Effector CD8-positive, alpha-beta T cell (primary cell): ENCODE data around the gene UTS2.

ENCODE experiments used
- DNase-seq: peaks from one replicate; lab custom pipeline; 2025; lab: John Stamatoyannopoulos, UW

The UTS2 gene

DNA sequence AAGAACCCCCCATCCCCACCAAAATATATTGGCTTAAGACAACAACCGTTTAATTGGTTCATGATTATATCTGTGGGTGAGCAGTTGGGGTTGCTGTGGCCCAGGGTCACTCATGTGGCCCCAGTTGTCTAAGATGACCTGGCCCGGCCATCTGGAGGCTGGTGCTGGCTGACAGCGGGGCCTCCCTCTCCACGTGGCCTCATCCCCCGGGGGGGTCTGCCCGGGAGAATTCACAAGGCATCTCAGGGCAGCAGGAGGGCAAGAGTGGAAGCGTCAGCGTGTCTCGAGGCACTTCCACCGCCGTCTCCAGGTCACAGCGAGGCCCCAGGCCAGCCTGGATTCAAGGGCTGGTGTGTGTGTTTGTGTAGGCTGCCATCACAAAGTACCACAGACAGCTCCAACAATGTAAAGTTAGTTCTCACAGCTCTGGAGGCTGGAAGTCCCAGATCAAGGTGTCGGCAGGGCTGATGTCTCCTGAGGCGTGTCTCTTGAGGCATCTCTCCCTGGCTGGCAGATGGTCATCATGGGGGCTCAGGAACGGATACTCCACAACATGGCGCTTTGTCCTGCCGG is 11.0 kb upstream of the UTS2 start:
- no peak for DNase-seq

DNA sequence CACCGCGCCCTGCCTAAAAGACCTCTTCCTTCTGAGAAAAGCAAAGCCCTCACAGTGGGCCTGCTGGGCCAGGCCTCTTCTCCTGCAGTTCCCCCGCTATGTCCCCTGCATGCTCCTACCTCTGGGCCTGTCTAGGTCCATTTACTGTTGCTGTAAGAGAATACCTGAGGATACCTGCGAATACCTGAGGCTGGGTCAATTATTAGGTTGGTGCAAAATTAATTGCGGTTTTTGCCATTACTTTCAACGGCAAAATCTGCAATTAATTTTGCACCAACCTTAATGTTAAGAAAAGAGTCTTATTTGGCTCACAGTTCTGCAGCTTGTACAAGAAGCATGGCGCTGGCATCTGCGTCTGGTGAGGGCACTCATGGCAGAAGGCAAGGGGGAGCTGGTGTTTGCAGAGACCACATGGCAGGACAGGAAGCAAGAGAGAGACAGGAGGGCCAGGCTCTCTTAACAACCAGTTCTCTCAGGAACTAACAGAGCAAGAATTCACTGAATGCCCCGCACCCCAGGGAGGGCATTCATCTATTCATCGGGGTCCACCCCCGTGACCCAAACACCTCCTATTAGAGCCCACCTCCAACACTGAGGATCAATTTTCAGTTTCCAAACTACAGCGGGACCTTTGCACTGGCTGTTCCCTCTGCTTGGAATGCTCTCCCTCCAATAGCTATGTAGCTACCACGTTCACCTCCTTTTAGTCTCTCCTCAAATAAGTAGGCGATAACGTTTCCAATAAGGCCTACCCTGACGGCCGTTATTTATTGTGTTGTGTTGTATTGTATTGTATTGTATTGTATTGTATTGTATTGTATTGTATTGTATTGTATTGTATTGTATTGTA is 9.6 kb upstream of the UTS2 start:
- DNase-seq: no peak

DNA sequence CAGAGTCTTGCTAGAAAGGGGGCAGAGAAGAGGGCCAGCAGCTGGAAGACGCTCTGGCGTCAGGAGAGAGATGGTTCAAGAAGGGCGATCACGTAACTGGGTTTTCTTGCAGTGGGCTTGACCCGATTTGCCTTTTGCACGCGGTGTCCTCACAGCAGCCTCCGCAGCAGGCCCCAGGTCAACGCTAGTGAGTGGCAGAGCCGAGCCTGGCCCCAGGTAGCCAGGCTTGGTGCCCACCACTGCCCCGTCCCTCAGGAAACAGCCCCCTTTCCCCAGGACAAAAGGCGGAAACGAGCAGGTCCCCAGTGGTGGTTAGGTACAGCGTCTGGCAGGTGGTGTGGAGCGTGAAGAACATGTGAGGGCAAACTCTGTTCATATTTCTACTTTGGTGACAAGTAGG is 8.6 kb upstream of the UTS2 start:
- DNase-seq: no peak

DNA sequence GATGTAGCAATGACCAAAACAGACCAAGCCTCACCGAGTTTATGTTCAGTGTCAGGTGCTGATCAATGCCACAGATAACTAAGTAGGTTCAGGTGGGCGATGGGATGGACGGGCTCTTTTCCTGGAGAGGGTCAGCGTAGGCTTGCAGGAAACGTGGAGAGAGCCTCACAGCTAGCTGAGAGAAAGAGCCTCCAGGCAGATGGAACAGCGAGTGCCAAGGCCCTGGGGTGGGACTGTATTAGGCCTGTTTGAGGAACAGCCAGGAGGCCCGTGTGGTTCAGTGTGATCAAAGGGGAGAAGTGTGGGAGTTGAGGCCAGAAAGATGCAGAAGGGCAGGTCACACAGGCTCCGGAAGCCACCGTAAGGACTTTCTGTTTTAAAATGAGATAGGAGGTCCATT is 7.3 kb upstream of the UTS2 start:
- DNase-seq: no peak

DNA sequence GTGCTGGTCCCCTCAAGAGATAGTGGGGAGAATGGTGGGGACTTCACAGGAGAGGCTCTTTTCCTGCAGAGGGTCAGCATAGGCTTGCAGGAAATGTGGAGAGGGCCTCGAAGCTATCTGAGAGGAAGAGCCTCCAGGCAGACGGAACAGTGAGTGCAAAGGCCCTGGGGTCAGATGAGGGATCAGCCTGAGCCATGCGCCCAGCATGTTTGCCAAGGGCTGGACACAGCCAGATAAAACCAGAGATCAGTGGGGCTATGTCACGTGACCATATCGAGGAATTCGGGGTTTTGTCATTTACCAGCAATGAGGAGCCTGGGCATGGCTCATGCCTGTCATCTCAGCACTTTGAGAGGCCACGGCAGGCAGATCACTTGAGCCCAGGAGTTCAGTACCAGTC is 6.5 kb upstream of the UTS2 start:
- no peak for DNase-seq

DNA sequence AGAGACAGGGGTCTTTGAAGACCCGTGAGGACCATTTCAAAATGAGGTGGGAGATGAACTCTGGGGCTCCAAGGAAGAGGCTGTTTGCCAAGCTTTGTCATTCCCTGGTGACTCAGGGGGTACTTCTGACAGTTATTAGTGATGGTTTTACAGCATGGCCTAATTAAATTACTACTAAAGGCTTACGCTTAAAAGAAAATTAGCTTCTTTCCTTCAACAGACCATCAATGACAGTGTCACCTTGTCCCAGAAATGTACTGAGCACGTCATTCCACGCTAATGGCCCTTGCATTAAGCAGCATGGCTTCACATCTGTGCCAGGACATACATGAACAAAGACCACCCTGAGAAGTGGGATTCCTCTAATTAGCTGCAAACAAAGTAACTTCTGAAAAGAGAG is 5.1 kb upstream of the UTS2 start:
- DNase-seq: no peak

DNA sequence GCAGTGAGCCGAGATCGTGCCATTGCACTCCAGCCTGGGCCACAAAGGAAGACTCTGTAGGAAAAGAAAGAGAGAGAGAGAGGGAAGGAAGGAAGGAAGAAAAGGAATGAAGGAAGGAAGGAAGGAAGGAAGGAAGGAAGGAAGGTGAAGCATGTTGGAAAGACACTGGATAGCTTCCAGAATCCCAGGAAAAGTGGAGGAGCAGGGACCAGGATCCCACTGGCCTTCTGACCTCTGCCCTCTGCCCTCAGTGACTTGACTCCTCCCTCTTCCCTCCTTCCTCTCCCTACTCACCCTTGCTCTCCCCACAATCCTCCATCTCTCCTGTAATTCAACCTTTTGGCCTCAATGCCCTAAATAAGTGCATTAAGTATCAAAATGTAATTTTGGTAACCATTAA is 4.1 kb upstream of the UTS2 start:
- no peak for DNase-seq

DNA sequence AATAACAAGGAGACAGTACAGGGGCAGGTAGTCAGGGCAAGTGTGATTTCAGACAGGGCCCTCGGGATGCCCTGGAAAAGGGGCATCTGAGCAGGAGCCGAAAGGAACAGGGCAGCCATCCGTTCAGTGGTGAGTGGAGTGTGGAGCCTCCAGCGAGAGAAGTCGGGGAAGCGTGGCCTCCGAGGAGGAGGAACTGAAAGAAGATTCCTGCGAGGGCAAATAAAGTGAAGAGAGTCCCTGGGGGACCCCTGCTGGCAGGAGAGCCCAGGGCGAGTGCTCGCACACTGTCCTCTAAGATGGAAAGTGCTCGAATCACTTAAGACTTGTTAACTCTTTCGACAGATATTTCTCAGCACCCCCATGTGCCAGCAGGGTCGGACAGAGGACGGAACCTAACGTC is 3.5 kb upstream of the UTS2 start:
- no peak for DNase-seq

DNA sequence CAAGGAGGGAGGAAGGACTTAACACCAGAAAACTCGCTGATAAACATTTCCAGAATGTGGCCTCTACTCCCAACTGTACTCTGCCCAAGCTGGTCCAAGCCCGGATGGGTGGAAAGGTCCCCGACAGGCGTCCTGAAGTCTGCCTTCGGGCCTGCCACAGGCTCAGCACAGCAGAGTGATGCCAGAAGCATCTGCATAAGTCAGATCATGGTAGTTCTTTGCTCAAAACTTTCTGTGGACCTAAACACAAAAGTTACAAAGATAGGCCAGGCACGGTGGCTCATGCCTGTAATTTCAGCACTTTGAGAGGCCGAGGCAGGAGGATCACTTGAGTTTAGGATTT is 790 bp upstream of the UTS2 start:
- no peak for DNase-seq

DNA sequence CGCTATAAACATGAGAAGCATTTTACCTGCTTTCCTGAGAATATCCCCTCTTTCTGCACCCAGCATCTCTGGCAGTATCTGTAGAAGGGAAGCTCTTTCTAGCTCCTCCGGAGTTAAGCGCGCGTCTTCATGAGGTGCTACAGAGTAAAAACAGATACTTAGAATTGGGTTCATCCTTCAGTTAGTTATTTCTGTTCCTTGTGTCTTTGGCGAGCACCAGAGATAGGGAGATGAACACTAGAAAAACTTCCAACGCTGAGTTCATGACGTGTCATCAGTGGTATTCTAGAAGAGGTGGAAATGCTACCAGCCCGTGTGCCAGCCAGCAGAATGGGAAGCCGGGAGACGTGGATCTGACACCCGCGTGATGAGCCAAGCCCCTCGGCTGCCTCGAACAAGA is 2.1 kb downstream of the UTS2 start:
- DNase-seq: no peak

DNA sequence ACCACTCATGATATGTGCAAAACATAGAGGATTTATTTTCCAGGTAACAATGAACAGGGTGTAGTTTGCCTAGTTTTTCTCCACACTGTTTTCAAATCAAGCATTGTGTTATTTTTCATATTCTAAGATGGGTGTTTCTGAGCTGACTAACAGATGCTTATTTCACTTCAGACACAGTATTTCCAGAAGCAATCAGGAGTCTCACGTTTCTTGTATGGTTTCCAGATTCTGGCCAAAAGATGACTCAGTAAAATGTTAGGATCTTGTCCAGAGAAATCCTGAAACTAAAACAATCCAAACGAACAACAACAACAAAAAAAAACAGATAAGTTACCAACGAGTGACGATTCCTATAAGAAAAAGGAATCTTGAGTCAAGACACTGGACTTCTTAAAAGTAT is 5.3 kb downstream of the UTS2 start:
- no peak for DNase-seq

DNA sequence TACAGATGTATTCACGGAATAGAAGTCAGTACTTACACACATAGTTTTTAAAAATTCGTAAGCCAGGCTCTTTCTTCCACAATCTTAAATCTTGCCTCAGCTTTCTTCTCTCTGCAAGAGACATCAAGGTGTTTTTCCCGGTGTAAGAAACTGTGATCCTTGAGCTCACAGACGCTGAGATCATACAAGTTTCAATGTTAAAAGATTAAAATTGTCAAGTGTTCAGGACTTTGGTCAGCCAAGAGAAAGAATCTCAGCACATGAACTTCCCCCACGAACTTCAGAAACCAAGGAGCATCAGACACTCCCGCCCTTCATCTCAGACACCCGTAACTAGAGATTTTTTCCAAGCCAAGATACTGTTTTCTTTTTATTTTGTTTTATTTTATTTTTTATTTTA is 6.2 kb downstream of the UTS2 start:
- no peak for DNase-seq

DNA sequence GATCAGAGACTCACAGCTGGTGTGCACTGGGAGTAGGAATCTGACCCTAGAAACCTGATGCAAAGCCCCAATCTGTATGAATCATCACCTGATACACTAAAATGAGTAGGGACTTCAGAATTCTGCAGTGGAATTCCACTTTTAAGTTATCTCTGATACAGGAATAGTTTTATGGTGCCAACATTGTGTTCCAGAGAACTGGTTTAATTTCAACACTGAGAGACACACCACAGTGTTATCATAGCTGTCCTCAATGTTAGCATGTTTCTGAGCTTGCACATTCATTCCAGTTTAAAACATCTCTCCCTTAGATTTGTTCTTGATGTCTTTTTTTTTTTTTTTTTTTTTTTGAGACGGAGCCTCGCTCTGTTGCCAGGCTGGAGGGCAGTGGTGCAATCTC is 7.1 kb downstream of the UTS2 start:
- no peak for DNase-seq

DNA sequence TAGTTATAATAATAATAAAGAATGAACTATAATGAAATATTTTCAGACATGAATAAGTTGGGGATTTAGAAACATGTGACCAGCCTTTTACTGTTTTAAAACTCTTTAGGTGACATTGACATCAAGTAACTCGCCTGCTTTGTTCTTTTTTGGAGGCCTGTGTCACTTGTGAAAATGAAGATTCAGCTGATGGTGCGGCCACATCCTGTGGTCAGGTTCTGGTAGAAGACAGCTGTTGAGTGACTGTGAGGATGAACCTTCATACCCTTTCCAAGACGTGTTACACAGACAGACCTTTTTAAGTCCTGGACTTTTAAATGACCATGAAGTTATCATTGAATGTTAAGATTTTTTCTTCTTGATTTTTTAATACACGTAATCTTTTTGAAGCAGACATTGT is 10.3 kb downstream of the UTS2 start:
- no peak for DNase-seq

DNA sequence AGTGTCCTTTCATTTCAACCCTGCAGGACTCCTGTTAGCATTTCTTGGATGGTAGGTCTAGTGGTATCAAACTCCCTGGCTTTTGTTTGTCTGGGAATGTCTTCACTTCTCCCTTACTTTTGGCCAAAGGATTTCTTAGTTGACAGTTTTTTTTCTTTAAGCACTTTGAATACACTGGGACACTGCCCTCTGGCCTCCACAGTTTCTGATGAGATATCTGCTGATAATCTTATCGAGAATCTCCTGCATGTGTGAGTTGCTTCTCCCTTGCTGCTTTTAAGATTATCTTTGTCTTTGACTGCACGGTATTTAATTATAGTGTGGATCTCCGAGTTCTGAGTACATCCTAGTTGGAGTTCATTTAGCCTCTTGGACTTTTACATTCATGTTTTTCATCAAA is 13.3 kb downstream of the UTS2 start:
- DNase-seq: no peak

DNA sequence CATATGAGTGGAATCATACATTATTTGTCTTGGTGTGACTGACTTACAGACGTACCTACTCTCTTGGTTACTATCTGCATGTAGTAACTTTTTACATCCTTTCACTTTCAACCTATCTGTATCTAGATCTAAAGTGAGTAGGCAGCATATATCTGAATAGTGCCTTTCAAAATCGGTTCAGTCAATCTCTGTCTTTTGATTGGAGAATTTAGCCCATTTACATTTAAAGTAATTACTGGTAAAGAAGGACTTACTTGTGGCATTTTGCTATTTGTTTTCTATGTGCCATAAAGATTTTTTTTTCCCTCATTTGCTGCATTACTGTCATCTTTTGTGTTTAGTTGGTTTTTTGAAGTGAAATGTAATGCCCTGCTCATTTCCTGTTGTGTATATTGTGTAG is 14.2 kb downstream of the UTS2 start:
- DNase-seq: no peak

DNA sequence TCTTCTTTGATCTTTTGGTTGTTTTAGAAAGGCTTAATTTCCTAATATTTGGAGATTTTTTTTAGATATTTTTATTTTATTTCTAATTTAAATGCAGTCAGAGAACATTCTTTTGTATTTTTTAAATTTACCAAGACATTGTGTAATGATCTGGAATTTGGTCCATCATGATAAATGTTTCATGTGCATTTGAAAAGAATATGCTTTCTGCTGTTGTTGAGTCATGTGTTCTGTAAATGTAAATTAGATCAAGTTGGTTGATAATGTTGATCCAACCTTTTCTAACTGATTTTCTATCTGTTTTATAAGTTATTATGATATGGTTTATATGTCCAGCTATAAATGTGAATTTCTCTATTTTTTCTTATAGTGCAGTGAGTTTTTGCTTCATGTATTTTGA is 19.8 kb downstream of the UTS2 start:
- DNase-seq: no peak

DNA sequence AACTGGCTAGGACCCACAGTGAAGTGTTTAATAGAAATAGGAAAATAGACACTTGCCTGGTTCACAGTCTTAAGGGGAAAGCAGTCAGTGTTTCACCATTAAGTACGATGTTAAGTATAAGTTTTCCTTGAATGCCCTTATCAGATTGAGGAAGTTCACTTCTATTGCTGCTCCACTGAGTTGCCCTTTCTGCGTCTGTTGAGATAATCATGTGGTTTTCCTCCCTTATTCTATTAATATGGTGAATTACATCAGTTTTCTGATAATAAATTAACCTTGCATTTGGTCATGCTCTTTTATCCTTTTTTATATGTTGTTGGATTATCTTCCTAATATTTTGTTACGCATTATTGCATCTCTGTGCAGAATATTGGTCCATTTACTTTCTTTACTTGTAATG is 21.4 kb downstream of the UTS2 start:
- DNase-seq: no peak

DNA sequence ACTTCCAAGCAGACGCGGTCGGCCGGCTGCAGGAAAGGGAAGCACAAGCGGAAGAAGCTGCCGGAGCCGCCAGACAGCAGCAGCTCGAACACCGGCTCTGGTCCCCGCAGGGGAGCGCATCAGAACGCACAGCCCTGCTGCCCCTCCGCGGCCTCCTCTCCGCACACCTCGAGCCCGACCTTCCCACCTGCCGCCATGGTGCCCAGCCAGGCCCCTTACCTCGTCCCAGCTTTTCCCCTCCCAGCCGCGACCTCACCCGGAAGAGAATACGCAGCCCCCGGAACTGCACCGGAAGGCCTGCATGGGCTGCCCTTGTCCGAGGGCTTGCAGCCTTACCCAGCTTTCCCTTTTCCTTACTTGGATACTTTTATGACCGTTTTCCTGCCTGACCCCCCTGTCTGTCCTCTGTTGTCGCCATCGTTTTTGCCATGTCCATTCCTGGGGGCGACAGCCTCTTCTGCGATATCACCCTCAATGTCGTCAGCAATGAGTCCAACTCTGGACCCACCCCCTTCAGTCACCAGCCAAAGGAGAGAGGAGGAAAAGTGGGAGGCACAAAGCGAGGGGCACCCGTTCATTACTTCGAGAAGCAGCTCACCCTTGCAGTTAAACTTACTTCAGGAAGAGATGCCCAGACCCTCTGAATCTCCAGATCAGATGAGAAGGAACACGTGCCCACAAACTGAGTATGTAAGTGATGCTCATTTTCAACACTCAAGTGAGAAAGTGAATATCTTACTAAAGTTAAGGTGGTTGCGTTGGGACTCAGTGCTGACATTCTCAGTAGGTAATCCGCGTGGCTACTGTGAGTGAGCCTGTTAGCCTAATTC is 25.5 kb downstream of the UTS2 start:
- peak; percentile 11 for DNase-seq

DNA sequence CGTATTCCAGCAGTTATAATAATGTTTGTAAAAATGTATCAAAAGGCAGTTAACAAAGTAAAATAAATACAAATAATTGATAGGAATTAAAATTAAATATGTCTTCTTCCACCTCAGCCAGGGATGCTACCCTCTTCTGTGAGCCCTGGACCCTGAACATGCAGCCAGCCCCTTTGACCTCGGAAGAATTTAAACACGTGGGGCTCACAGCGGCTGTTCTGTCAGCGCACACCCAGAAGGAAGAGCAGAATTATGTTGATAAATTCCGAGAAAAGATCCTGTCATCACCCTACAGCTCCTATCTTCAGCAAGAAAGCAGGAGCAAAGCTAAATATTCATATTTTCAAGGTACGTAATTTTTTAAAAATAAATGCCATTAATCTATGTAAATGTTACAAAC is 26.5 kb downstream of the UTS2 start:
- DNase-seq: no peak

DNA sequence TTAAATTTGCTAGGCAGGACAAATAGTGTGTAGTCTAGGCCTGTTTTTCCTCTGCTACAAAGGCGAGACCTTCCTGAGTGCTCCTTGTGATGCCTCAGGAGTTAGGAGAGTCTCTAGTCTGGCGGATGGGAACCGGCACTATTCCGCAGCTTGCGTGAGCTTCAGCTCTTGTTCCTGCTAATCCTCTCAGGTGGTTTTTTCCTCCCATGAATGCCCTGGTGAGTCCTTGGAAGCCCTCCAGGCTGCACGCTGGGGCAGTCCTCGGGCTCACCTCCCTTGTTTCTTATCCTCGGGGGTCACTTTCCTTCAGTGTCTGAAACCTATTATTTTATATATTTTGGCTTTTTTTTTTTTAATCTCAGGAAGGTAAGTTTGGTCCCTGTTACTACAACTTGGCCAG is 28.2 kb downstream of the UTS2 start:
- DNase-seq: no peak

DNA sequence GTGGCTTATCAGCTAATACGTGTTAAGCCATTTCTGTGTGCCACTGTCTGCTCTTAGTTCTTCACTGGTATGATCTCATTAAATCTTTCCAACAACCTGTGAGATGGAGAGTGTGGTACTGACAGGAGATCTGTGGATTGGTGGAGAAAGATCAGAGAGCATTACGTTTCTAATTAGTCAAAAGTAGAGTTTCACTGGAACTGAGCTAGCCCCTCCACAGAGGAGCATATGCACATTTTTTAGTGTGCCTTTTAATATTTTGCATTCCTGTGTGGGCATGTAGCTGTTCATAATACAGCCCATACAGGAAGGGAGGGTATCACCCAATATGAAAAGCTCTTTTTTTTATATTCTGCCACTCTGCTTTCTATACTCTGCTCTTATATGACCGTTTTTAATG is 31.6 kb downstream of the UTS2 start:
- DNase-seq: no peak

DNA sequence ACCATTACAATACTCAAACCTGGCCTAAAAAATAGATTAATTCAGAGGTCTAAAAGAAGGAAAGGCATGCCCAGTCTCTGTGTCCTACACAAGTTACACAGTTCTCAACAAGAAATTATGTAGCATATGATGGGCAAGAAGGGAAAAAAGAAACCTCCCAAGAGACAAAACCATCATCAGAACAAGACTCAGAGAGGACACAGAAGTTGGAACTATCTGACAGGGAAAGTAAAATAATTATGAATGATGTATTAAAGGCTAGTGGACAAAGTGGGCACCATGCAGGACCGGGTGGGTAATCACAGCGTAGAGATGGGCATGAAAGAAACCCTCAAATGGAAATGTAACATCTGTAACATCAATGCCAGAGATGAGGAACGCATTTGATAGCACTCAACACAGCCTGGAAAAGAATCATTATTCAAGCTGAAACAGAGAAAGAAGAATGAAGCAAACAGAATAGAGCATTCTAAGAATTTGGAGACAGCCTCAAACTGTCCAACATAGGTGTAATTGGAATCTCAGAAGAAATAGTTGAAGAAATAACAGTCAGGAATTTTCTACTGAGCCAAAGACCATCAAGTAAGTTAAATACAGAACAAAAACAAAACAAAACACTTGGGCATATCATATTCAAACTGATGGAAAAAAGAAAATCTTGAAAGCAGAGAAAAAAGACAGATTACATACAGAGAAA is 39.0 kb downstream of the UTS2 start:
- DNase-seq: no peak
